OCI-LY7 (cell line): ENCODE data around the gene DARS1. TPM values are rescaled to one million over a fixed set of nuclear protein-coding genes. Genes with fewer than 3 reads are reported as not detected.

ENCODE experiments used
- BruUV-seq: library from RNA; stranded (reverse); fragments of 400-500 nt; replicated peaks from 2 replicates; lab custom pipeline; 2021; lab: Mats Ljungman, UMichigan
- CTCF ChIA-PET: fragments of 300-600 bp; sonication (Branson Sonifier 250); formaldehyde crosslinking; loops from one replicate; lab custom pipeline; 2022; ENCODE audit warnings: antibody characterized with exemption; ENCODE audit not compliant: unreplicated experiment; lab: Charles Lee
- POLR2A ChIA-PET: fragments of 300-600 bp; sonication (Branson Sonifier 250); formaldehyde crosslinking; loops from one replicate; lab custom pipeline; 2022; ENCODE audit warnings: antibody characterized with exemption; lab: Charles Lee
- DNase-seq: peaks from one replicate; pipeline ENCODE4 v3.0.0-alpha.2; 2015; ENCODE audit warnings: low spot score
- H2AFZ ChIP-seq: fragments of 200-600 bp; sonication (generic), shearing (Covaris generic); 2 replicates; pipeline ENCODE4 v1.6.1; 2014; ENCODE audit warnings: mild to moderate bottlenecking, antibody characterized with exemption, low read length, moderate library complexity
- H3K27ac ChIP-seq: fragments of 200-600 bp; sonication (generic); 2 replicates; pipeline ENCODE4 v1.5.1; 2014; ENCODE audit warnings: mixed run types, low read depth, mild to moderate bottlenecking, moderate library complexity, low read length, inconsistent platforms; ENCODE audit not compliant: poor library complexity, severe bottlenecking
- H3K36me3 ChIP-seq: fragments of 200-600 bp; sonication (generic); 2 replicates; pipeline ENCODE4 v1.6.1; 2014; ENCODE audit warnings: mild to moderate bottlenecking, antibody characterized with exemption, low read length, moderate library complexity, mixed read lengths; ENCODE audit not compliant: insufficient read depth
- H3K4me1 ChIP-seq: fragments of 200-600 bp; sonication (generic); 2 replicates; pipeline ENCODE4 v1.5.1; 2014; ENCODE audit warnings: mild to moderate bottlenecking, low read length; ENCODE audit not compliant: insufficient read depth, poor library complexity, severe bottlenecking
- H3K4me2 ChIP-seq: fragments of 200-600 bp; sonication (generic); 2 replicates; pipeline ENCODE4 v1.6.1; 2014; ENCODE audit warnings: mild to moderate bottlenecking, low read length
- H3K4me3 ChIP-seq: fragments of 200-600 bp; sonication (generic); 2 replicates; pipeline ENCODE4 v1.5.1; 2014; ENCODE audit warnings: mild to moderate bottlenecking, low read depth, low read length; ENCODE audit not compliant: poor library complexity, severe bottlenecking
- H3K79me2 ChIP-seq: fragments of 200-600 bp; sonication (generic); 2 replicates; pipeline ENCODE4 v1.6.1; 2016; ENCODE audit warnings: low read depth, mild to moderate bottlenecking, low read length, moderate library complexity, mixed read lengths; ENCODE audit not compliant: insufficient read depth
- H3K9me2 ChIP-seq: fragments of 200-600 bp; sonication (generic); 2 replicates; pipeline ENCODE4 v1.6.1; 2016; ENCODE audit warnings: mild to moderate bottlenecking, low read length, mixed read lengths; ENCODE audit not compliant: insufficient read depth
- H3K9me3 ChIP-seq: fragments of 200-600 bp; sonication (generic); 2 replicates; pipeline ENCODE4 v1.6.1; 2014; ENCODE audit warnings: mild to moderate bottlenecking, mixed run types, low read length, mixed read lengths
- H4K20me1 ChIP-seq: fragments of 200-600 bp; sonication (generic); 2 replicates; pipeline ENCODE4 v1.6.1; 2014; ENCODE audit warnings: mild to moderate bottlenecking, antibody characterized with exemption, low read length, moderate library complexity, mixed read lengths; ENCODE audit not compliant: insufficient read depth
- CTCF ChIP-seq: fragments of 200-600 bp; sonication (generic); conservative IDR thresholded peaks from 2 replicates; pipeline ENCODE4 v1.5.1; 2014; ENCODE audit warnings: mild to moderate bottlenecking, antibody characterized with exemption, low read length, moderate library complexity, mixed read lengths
- EZH2phosphoT487 ChIP-seq: fragments of 200-600 bp; sonication (generic); IDR thresholded peaks from 2 replicates; pipeline ENCODE4 v1.6.1; 2018; ENCODE audit warnings: low read depth, borderline replicate concordance, mild to moderate bottlenecking, mixed run types, antibody characterized with exemption, low read length, moderate library complexity, mixed read lengths
- intact Hi-C: fragments of 100-400 bp; cut with micrococcal nuclease; formaldehyde crosslinking; loops from one replicate; pipeline ENCODE4 v1.10.0; 2022; ENCODE audit not compliant: unreplicated experiment
- total RNA-seq, 2 experiments: library from RNA; depleted of rRNA in 1 of 2; stranded (reverse); fragments of >200 nt in 1 of 2; shearing (Covaris generic) in 1 of 2; gene quantifications; 2 replicates each; pipeline ENCODE4 v1.2.3, GENCODE V29; 2014 to 2022

The DARS1 gene
- total RNA-seq, 2 experiments from 2014 or later: 90.5 to 140 TPM

- Histone ChIP-seq H3K9me2 (no peaks in the 10 kb centered on the region), H3K4me2 (peak overlapping the region; percentile 85), H3K79me2 (peaks cover 59% of the 10 kb centered on the region), H3K4me1 (peaks cover 57% of the 10 kb centered on the region), H4K20me1 (no peaks in the 10 kb centered on the region), H3K4me3 (peak overlapping the region; percentile 85), H3K27ac (peak overlapping the region; percentile 79), H3K36me3 (peaks cover 38% of the 10 kb centered on the region), H2AFZ (peak overlapping the region; percentile 84; the same call in 1 of the 2 replicates), H3K9me3 (no peaks in the 10 kb centered on the region)
- BruUV-seq: TSS peak; percentile 71
- intact Hi-C loops: loop anchor here (5.0 kb wide), 1 partner anchor 67 kb away; no protein-coding TSS in a partner anchor
- TF ChIP-seq EZH2phosphoT487 (no peak), CTCF (no peak)
- no peak for DNase-seq
- ChIA-PET CTCF (interaction anchor here (0.8 to 1.7 kb wide), 2 partner anchors 13 to 397 kb away, joined by 3 to 5 read pairs; no protein-coding TSS in a partner anchor), POLR2A (interaction anchor here (0.5 to 4.7 kb wide), 17 partner anchors 9 to 299 kb away, joined by 3 to 43 read pairs (median 4); no protein-coding TSS in a partner anchor)
Measured at GRCh38 chr2:135984199-135985017, 1.0 kb downstream of the DARS1 start.

GRCh38 chr2:135980434-135981079 is 4.9 kb downstream of the DARS1 start:
- Histone ChIP-seq H3K27ac (peak overlapping the region; percentile 46), H3K36me3 (peaks cover 77% of the 10 kb centered on the region), H3K4me3 (peak overlapping the region; percentile 35), H3K4me2 (peak overlapping the region; percentile 58), H2AFZ (no peak overlapping the region), H3K9me2 (no peaks in the 10 kb centered on the region), H3K9me3 (no peaks in the 10 kb centered on the region), H3K4me1 (peaks cover 71% of the 10 kb centered on the region), H3K79me2 (peaks cover 88% of the 10 kb centered on the region), H4K20me1 (no peaks in the 10 kb centered on the region)
- no peak for DNase-seq
- POLR2A ChIA-PET: interaction anchor here (1.3 to 3.4 kb wide), 4 partner anchors 21 to 402 kb away, joined by 3 to 11 read pairs (median 4); no protein-coding TSS in a partner anchor
- BruUV-seq: no TSS peak
- TF ChIP-seq CTCF (no peak), EZH2phosphoT487 (no peak)
- CTCF ChIA-PET: no interaction called here
- intact Hi-C loops: loop anchor here (5.0 kb wide), 1 partner anchor 63 kb away; no protein-coding TSS in a partner anchor
